K562 (cell line): ENCODE data around the gene BTBD10. TPM values are rescaled to one million over a fixed set of nuclear protein-coding genes. Genes with fewer than 3 reads are reported as not detected.

Source experiments
- ATF7 ChIP-seq: fragments of 450-650 bp; IDR thresholded peaks from 2 replicates; pipeline ENCODE4 v1.7.1; 2014; ENCODE audit warnings: mild to moderate bottlenecking, moderate library complexity
- BRD4 ChIP-seq: fragments of 200-600 bp; sonication (generic); IDR thresholded peaks from 2 replicates; pipeline ENCODE4 v1.6.1; 2017; ENCODE audit warnings: inconsistent platforms
- ETV5 ChIP-seq: sonication (generic); formaldehyde crosslinking; IDR thresholded peaks from 2 replicates; pipeline ENCODE4 v1.4.0; 2020; ENCODE audit warnings: low read depth, mild to moderate bottlenecking, missing genetic modification reagents
- GABPA ChIP-seq: fragments of 200-800 bp; sonication (Bioruptor generic); conservative IDR thresholded peaks from 2 replicates; pipeline ENCODE4 v1.6.1; 2016; ENCODE audit warnings: low read depth, missing genetic modification characterization, missing compliant biosample characterization
- HDAC1 ChIP-seq, 2 experiments: fragments of 450-650 bp; IDR thresholded peaks; 2 replicates each; pipeline ENCODE4 v1.6.1; 2016 to 2017; ENCODE audit warnings: inconsistent platforms in 1 of 2, mild to moderate bottlenecking in 1 of 2, moderate library complexity in 1 of 2
- HLTF ChIP-seq: fragments of 450-650 bp; IDR thresholded peaks from 2 replicates; pipeline ENCODE4 v1.6.1; 2016
- SRSF3 ChIP-seq: fragments of 200-400 bp; formaldehyde crosslinking; IDR thresholded peaks from 2 replicates; pipeline ENCODE4 v1.6.1; 2016; ENCODE audit warnings: mild to moderate bottlenecking, low read length, moderate library complexity; ENCODE audit not compliant: insufficient read depth
- ZBTB7A ChIP-seq: IDR thresholded peaks from 2 replicates; pipeline ENCODE4 v1.6.1; 2011; ENCODE audit warnings: low read depth, mild to moderate bottlenecking, low read length, moderate library complexity, borderline replicate concordance; ENCODE audit not compliant: control insufficient read depth
- ZNF24 ChIP-seq: fragments of 450-650 bp; IDR thresholded peaks from 2 replicates; pipeline ENCODE4 v1.6.1; 2016
- polyA plus RNA-seq, 8 experiments: library from polyadenylated mRNA; depleted of rRNA in 4 of 8; stranded (reverse) in 5 of 8; unstranded in 3 of 8; fragments of >200 nt; fragmentation: Nextera tagmentation in 2 of 8; fragmentation: Illumina TruSeq in 1 of 8; extraction: Ambion mirVana in 2 of 8; extraction: Trizol in 1 of 8; gene quantifications; 2 replicates each; pipeline versions ENCODE4 v1.2.1 to v1.2.3, GENCODE V29; 2011 to 2014; ENCODE audit warnings: inconsistent platforms in 1 of 8, missing spikeins in 1 of 8
- total RNA-seq, 7 experiments: library from RNA; depleted of rRNA in 6 of 7; stranded (reverse); fragments of >200 nt in 6 of 7; fragmentation: Illumina TruSeq in 2 of 7; extraction: Trizol in 2 of 7; gene quantifications; 2 replicates each; pipeline versions ENCODE4 v1.2.1 to v1.2.3, GENCODE V29; 2011 to 2021; ENCODE audit warnings: low replicate concordance in 1 of 7
- TF ChIP-seq, protein P1 (sequence below): fragments of 250-450 bp; sonication (Bioruptor Pico); IDR thresholded peaks from 2 replicates; pipeline ENCODE4 v1.5.0; 2020; ENCODE audit warnings: mild to moderate bottlenecking
- TF ChIP-seq, protein P2 (sequence below): fragments of 450-650 bp; formaldehyde crosslinking; IDR thresholded peaks from 2 replicates; pipeline ENCODE4 v1.4.0; 2022; ENCODE audit warnings: mild to moderate bottlenecking, moderate library complexity
- TF ChIP-seq, protein P3 (sequence below): sonication (generic); formaldehyde crosslinking; IDR thresholded peaks from 2 replicates; pipeline ENCODE4 v1.8.0; 2022; ENCODE audit warnings: mild to moderate bottlenecking, missing genetic modification reagents

Gene BTBD10
- total and polyA plus RNA-seq, 9 of the 15 experiments (the other 6 are each of a cell fraction or from before 2014, with no cell fraction given), result 11.6 to 22.8 (median 16.3) TPM

DNA sequence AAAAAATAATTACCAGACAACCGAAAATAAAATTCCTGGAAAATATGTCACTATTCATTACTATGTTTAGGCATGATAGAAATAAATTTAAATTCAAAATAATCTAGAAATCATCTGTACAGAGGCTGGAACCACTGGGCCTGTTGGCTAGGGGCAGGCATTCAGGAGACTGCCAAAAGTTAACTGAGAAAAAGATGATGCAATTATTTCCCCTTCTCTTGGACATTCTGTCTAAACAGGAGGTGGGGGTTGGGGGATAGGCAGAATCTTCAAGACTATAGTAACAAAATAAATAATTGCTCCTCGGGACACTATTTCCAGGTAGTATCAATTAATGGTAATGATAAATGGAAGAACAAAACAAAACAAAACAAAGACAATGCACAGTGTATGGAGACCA, 14.1 kb downstream of the BTBD10 start (continued):
- TF ChIP-seq, protein P1, sequence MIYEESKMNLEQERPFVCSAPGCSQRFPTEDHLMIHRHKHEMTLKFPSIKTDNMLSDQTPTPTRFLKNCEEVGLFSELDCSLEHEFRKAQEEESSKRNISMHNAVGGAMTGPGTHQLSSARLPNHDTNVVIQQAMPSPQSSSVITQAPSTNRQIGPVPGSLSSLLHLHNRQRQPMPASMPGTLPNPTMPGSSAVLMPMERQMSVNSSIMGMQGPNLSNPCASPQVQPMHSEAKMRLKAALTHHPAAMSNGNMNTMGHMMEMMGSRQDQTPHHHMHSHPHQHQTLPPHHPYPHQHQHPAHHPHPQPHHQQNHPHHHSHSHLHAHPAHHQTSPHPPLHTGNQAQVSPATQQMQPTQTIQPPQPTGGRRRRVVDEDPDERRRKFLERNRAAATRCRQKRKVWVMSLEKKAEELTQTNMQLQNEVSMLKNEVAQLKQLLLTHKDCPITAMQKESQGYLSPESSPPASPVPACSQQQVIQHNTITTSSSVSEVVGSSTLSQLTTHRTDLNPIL (CRISPR knock-in tag), result no peak
- TF ChIP-seq ZBTB7A (no peak), HLTF (no peak), ETV5 (CRISPR knock-in tag) (no peak), SRSF3 (no peak), HDAC1 (IDR thresholded peaks at IDR 0.05) (no peak), ATF7 (peak; percentile 73), ZNF24 (no peak), BRD4 (0 out of 2 replicates have a peak, but pooled peaks have one; percentile 40), GABPA (tag) (0 out of 2 replicates have a peak, but pooled peaks have one; percentile 13)
- TF ChIP-seq, protein P2, sequence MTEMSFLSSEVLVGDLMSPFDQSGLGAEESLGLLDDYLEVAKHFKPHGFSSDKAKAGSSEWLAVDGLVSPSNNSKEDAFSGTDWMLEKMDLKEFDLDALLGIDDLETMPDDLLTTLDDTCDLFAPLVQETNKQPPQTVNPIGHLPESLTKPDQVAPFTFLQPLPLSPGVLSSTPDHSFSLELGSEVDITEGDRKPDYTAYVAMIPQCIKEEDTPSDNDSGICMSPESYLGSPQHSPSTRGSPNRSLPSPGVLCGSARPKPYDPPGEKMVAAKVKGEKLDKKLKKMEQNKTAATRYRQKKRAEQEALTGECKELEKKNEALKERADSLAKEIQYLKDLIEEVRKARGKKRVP (CRISPR knock-in tag), result peak; percentile 91
- TF ChIP-seq, protein P3, sequence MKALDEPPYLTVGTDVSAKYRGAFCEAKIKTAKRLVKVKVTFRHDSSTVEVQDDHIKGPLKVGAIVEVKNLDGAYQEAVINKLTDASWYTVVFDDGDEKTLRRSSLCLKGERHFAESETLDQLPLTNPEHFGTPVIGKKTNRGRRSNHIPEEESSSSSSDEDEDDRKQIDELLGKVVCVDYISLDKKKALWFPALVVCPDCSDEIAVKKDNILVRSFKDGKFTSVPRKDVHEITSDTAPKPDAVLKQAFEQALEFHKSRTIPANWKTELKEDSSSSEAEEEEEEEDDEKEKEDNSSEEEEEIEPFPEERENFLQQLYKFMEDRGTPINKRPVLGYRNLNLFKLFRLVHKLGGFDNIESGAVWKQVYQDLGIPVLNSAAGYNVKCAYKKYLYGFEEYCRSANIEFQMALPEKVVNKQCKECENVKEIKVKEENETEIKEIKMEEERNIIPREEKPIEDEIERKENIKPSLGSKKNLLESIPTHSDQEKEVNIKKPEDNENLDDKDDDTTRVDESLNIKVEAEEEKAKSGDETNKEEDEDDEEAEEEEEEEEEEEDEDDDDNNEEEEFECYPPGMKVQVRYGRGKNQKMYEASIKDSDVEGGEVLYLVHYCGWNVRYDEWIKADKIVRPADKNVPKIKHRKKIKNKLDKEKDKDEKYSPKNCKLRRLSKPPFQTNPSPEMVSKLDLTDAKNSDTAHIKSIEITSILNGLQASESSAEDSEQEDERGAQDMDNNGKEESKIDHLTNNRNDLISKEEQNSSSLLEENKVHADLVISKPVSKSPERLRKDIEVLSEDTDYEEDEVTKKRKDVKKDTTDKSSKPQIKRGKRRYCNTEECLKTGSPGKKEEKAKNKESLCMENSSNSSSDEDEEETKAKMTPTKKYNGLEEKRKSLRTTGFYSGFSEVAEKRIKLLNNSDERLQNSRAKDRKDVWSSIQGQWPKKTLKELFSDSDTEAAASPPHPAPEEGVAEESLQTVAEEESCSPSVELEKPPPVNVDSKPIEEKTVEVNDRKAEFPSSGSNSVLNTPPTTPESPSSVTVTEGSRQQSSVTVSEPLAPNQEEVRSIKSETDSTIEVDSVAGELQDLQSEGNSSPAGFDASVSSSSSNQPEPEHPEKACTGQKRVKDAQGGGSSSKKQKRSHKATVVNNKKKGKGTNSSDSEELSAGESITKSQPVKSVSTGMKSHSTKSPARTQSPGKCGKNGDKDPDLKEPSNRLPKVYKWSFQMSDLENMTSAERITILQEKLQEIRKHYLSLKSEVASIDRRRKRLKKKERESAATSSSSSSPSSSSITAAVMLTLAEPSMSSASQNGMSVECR (CRISPR knock-in tag), result no peak
